Measurements from ENCODE around the gene GPR141.

Gene GPR141

GRCh38 chr7:37684927-37685326, 1.4 kb downstream of the GPR141 start:
- Histone ChIP-seq H3K4me1 (ENCODE audit: low read length) (peaks cover 25% of the 10 kb centered on the region), H2AFZ (ENCODE audit: low read depth, low read length) (no peak overlapping the region), H3K4me3 (ENCODE audit: low read length) (no peak overlapping the region), H3K36me3 (replicated peaks; ENCODE audit: low read depth, low read length) (no peaks in the 10 kb centered on the region), H3K27ac (ENCODE audit: low read length) (no peak overlapping the region), H3K4me2 (ENCODE audit: low read length) (no peak overlapping the region), H4K20me1 (ENCODE audit: insufficient read depth, low read length) (0 out of 2 replicates have a peak, but pooled peaks cover 3% of the 10 kb centered on the region), H3K9ac (ENCODE audit: low read length) (no peak overlapping the region), H3K79me2 (ENCODE audit: low read length) (no peaks in the 10 kb centered on the region), H3K27me3 (ENCODE audit: low read depth, low read length) (peaks cover 55% of the 10 kb centered on the region), H3K9me3 (ENCODE audit: insufficient read depth, low read length) (no peaks in the 10 kb centered on the region)
- TF ChIP-seq, protein P1, sequence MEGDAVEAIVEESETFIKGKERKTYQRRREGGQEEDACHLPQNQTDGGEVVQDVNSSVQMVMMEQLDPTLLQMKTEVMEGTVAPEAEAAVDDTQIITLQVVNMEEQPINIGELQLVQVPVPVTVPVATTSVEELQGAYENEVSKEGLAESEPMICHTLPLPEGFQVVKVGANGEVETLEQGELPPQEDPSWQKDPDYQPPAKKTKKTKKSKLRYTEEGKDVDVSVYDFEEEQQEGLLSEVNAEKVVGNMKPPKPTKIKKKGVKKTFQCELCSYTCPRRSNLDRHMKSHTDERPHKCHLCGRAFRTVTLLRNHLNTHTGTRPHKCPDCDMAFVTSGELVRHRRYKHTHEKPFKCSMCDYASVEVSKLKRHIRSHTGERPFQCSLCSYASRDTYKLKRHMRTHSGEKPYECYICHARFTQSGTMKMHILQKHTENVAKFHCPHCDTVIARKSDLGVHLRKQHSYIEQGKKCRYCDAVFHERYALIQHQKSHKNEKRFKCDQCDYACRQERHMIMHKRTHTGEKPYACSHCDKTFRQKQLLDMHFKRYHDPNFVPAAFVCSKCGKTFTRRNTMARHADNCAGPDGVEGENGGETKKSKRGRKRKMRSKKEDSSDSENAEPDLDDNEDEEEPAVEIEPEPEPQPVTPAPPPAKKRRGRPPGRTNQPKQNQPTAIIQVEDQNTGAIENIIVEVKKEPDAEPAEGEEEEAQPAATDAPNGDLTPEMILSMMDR (IDR thresholded peaks at IDR 0.05; ENCODE audit: low read depth, low read length): no peak
- no peak for TF ChIP-seq EZH2phosphoT487 (IDR thresholded peaks at IDR 0.05; ENCODE audit: low read depth)

GRCh38 chr7:37686556-37687345, 3.2 kb downstream of the GPR141 start:
- Histone ChIP-seq H4K20me1 (ENCODE audit: insufficient read depth, low read length) (0 out of 2 replicates have a peak, but pooled peaks cover 3% of the 10 kb centered on the region), H3K27ac (ENCODE audit: low read length) (no peak overlapping the region), H3K4me1 (ENCODE audit: low read length) (peaks cover 27% of the 10 kb centered on the region), H3K36me3 (replicated peaks; ENCODE audit: low read depth, low read length) (no peaks in the 10 kb centered on the region), H3K9ac (ENCODE audit: low read length) (no peak overlapping the region), H3K27me3 (ENCODE audit: low read depth, low read length) (peaks cover 48% of the 10 kb centered on the region), H3K4me2 (ENCODE audit: low read length) (no peak overlapping the region), H3K79me2 (ENCODE audit: low read length) (no peaks in the 10 kb centered on the region), H3K4me3 (ENCODE audit: low read length) (no peak overlapping the region), H2AFZ (ENCODE audit: low read depth, low read length) (no peak overlapping the region), H3K9me3 (ENCODE audit: insufficient read depth, low read length) (no peaks in the 10 kb centered on the region)
- TF ChIP-seq EZH2phosphoT487 (IDR thresholded peaks at IDR 0.05; ENCODE audit: low read depth): no peak
- TF ChIP-seq, protein P1 (IDR thresholded peaks at IDR 0.05; ENCODE audit: low read depth, low read length): no peak

DNA sequence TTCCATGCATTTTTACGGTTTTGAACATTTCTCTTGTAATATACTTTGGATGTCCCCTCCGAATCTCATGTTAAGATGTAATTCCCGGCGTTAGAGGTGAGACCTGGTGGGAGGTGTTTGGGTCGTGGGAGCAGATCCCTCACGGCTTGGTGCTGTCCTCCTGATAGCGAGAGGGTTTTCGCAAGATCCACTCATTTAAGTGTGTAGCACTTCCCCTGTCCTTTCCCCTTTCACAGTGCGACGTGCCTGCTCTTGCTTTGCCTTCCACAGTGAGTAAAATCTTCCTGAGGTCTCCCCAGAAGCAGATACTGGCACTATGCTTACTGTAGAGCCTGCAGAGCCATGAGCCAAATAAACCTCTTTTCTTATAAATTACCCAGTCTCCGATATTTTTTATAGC, 6.6 kb downstream of the GPR141 start:
- Histone ChIP-seq H4K20me1 (ENCODE audit: insufficient read depth, low read length) (no peaks in the 10 kb centered on the region), H2AFZ (ENCODE audit: low read depth, low read length) (peak overlapping the region; percentile 32; the same call in 1 of the 2 replicates), H3K4me1 (ENCODE audit: low read length) (peaks cover 8% of the 10 kb centered on the region; the same call in 1 of the 2 replicates), H3K27me3 (ENCODE audit: low read depth, low read length) (peaks cover 24% of the 10 kb centered on the region), H3K79me2 (ENCODE audit: low read length) (no peaks in the 10 kb centered on the region), H3K27ac (ENCODE audit: low read length) (no peak overlapping the region), H3K9me3 (ENCODE audit: insufficient read depth, low read length) (no peaks in the 10 kb centered on the region), H3K4me2 (ENCODE audit: low read length) (peak overlapping the region; percentile 60), H3K9ac (ENCODE audit: low read length) (no peak overlapping the region), H3K4me3 (ENCODE audit: low read length) (peak overlapping the region; percentile 54), H3K36me3 (replicated peaks; ENCODE audit: low read depth, low read length) (no peaks in the 10 kb centered on the region)
- no peak for TF ChIP-seq EZH2phosphoT487 (IDR thresholded peaks at IDR 0.05; ENCODE audit: low read depth)
- TF ChIP-seq, protein P1 (IDR thresholded peaks at IDR 0.05; ENCODE audit: low read depth, low read length): no peak

- H3K9me3 ChIP-seq (ENCODE audit: insufficient read depth, low read length): no peaks in the 10 kb centered on the region
- H3K4me2 ChIP-seq (ENCODE audit: low read length): no peak overlapping the region
- no peak for TF ChIP-seq EZH2phosphoT487 (IDR thresholded peaks at IDR 0.05; ENCODE audit: low read depth)
- TF ChIP-seq, protein P1 (IDR thresholded peaks at IDR 0.05; ENCODE audit: low read depth, low read length): no peak
- H3K9ac ChIP-seq (ENCODE audit: low read length): no peak overlapping the region
- H4K20me1 ChIP-seq (ENCODE audit: insufficient read depth, low read length): no peaks in the 10 kb centered on the region
- peaks cover 8% of the 10 kb centered on the region; the same call in 1 of the 2 replicates for H3K4me1 ChIP-seq (ENCODE audit: low read length)
- H3K27me3 ChIP-seq (ENCODE audit: low read depth, low read length): peaks cover 5% of the 10 kb centered on the region; the same call in 1 of the 2 replicates
- no peak overlapping the region for H2AFZ ChIP-seq (ENCODE audit: low read depth, low read length)
- H3K27ac ChIP-seq (ENCODE audit: low read length): no peak overlapping the region
- no peaks in the 10 kb centered on the region for H3K79me2 ChIP-seq (ENCODE audit: low read length)
- H3K4me3 ChIP-seq (ENCODE audit: low read length): no peak overlapping the region
- no peaks in the 10 kb centered on the region for H3K36me3 ChIP-seq (replicated peaks; ENCODE audit: low read depth, low read length)
Observed at GRCh38 chr7:37694208-37695094, 10.9 kb downstream of the GPR141 start.
